Astrocyte (in vitro differentiated cells and primary cell): ENCODE measurements around the gene GSG1L. TPM values are rescaled to one million over a fixed set of nuclear protein-coding genes. Genes with fewer than 3 reads are reported as not detected.

Experiments
- DNase-seq: peaks from one replicate; pipeline ENCODE4 v3.0.0-alpha.2; 2010; ENCODE audit warnings: low read depth
- FAIRE-seq: peaks from 2 replicates; lab custom pipeline; 2011; peaks lifted over from hg19 to GRCh38; lab: Jason Lieb, UNC
- H2AFZ ChIP-seq: 2 replicates; pipeline ENCODE4 v1.6.0; 2012; ENCODE audit warnings: low read depth, low read length, inconsistent platforms
- H3K27ac ChIP-seq: 2 replicates; pipeline ENCODE4 v1.5.1; 2011; ENCODE audit warnings: low read depth, low read length, inconsistent platforms
- H3K27me3 ChIP-seq: 2 replicates; pipeline ENCODE4 v1.6.0; 2011; ENCODE audit warnings: low read length, inconsistent platforms; ENCODE audit not compliant: insufficient read depth
- H3K36me3 ChIP-seq: 2 replicates; pipeline ENCODE4 v1.5.1; 2011; ENCODE audit warnings: low read length, inconsistent platforms; ENCODE audit not compliant: insufficient read depth
- H3K4me1 ChIP-seq: 2 replicates; pipeline ENCODE4 v1.5.1; 2011; ENCODE audit warnings: low read length, inconsistent platforms; ENCODE audit not compliant: insufficient read depth
- H3K4me2 ChIP-seq: 2 replicates; pipeline ENCODE4 v1.6.0; 2012; ENCODE audit warnings: low read length, inconsistent platforms
- H3K4me3 ChIP-seq: 2 replicates; pipeline ENCODE4 v1.5.1; 2011; ENCODE audit warnings: low read depth, mild to moderate bottlenecking, low read length, inconsistent platforms; ENCODE audit not compliant: insufficient read depth
- H3K79me2 ChIP-seq: 2 replicates; pipeline ENCODE4 v1.6.0; 2012; ENCODE audit warnings: mild to moderate bottlenecking, low read length, inconsistent platforms; ENCODE audit not compliant: insufficient read depth
- H3K9ac ChIP-seq: 2 replicates; pipeline ENCODE4 v1.6.0; 2012; ENCODE audit warnings: mild to moderate bottlenecking, low read length, inconsistent platforms
- H3K9me3 ChIP-seq: 2 replicates; pipeline ENCODE4 v1.5.1; 2012; ENCODE audit warnings: low read depth, mild to moderate bottlenecking, low read length, inconsistent platforms; ENCODE audit not compliant: insufficient read depth
- H4K20me1 ChIP-seq: 2 replicates; pipeline ENCODE4 v1.6.0; 2012; ENCODE audit warnings: low read length, inconsistent platforms; ENCODE audit not compliant: insufficient read depth
- H3K27ac Mint-ChIP-seq: one replicate; pipeline ENCODE4 v1.8.0; 2021; ENCODE audit warnings: mild to moderate bottlenecking, mixed read lengths; ENCODE audit not compliant: unreplicated experiment
- H3K27me3 Mint-ChIP-seq: one replicate; pipeline ENCODE4 v1.8.0; 2021; ENCODE audit warnings: low read depth, mixed read lengths; ENCODE audit not compliant: unreplicated experiment
- H3K36me3 Mint-ChIP-seq: one replicate; pipeline ENCODE4 v1.8.0; 2021; ENCODE audit warnings: low read depth, mixed read lengths; ENCODE audit not compliant: unreplicated experiment
- H3K4me1 Mint-ChIP-seq: one replicate; pipeline ENCODE4 v1.8.0; 2021; ENCODE audit warnings: low read depth, mixed read lengths; ENCODE audit not compliant: unreplicated experiment
- H3K4me3 Mint-ChIP-seq: one replicate; pipeline ENCODE4 v1.8.0; 2021; ENCODE audit warnings: mild to moderate bottlenecking, moderate library complexity, mixed read lengths; ENCODE audit not compliant: unreplicated experiment
- H3K9me3 Mint-ChIP-seq: one replicate; pipeline ENCODE4 v1.8.0; 2021; ENCODE audit warnings: mild to moderate bottlenecking, mixed read lengths; ENCODE audit not compliant: unreplicated experiment
- EZH2 ChIP-seq: IDR thresholded peaks from 2 replicates; pipeline ENCODE4 v1.6.1; 2012; ENCODE audit warnings: mild to moderate bottlenecking, low read length, inconsistent platforms; ENCODE audit not compliant: insufficient read depth
- total RNA-seq: library from RNA; stranded (reverse); gene quantifications from 2 replicates; pipeline ENCODE4 v1.2.1, GENCODE V29; 2021
- TF ChIP-seq, protein P1 (sequence below): IDR thresholded peaks from 2 replicates; pipeline ENCODE4 v1.5.1; 2011; ENCODE audit warnings: low read depth, mild to moderate bottlenecking, inconsistent platforms, low read length, moderate library complexity; ENCODE audit not compliant: insufficient read depth

GSG1L gene
- total RNA-seq, 1 donor from 2014 or later, result not detected

DNA sequence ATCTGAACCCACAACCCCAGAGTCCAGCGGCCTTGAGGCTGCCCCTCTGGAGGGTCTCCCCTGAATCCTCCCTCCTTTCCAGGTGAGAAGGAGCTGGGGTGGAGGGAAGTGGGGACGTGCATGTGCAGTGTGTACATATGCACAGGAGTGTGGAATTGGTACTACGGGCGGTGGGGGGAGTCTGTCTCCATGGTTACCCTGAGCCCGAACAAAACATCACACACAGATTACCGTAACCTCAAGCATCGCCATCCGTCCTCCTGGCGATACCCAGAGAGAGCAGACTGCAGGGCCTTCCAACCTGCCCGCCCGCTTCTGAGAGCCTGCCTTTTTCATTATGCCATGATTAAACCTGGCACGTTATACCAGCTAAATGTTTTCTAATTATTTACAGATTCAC lies 25.1 kb downstream of the GSG1L start:
- H2AFZ ChIP-seq, result no peak overlapping the region
- no peaks in the 10 kb centered on the region for H3K9me3 Mint-ChIP-seq
- H3K4me3 ChIP-seq, result no peak overlapping the region
- H3K4me2 ChIP-seq, result no peak overlapping the region
- H3K9ac ChIP-seq, result no peak overlapping the region
- H3K27me3 Mint-ChIP-seq, result peaks cover 31% of the 10 kb centered on the region
- peaks cover 2% of the 10 kb centered on the region for H3K27me3 ChIP-seq
- no peaks in the 10 kb centered on the region for H3K4me1 ChIP-seq
- H3K4me3 Mint-ChIP-seq, result no peak overlapping the region
- H3K9me3 ChIP-seq, result peaks cover 4% of the 10 kb centered on the region
- no peaks in the 10 kb centered on the region for H3K4me1 Mint-ChIP-seq
- no peaks in the 10 kb centered on the region for H3K36me3 Mint-ChIP-seq
- no peaks in the 10 kb centered on the region for H3K36me3 ChIP-seq
- H4K20me1 ChIP-seq, result no peaks in the 10 kb centered on the region
- no peak overlapping the region for H3K27ac Mint-ChIP-seq
- TF ChIP-seq, protein P1, sequence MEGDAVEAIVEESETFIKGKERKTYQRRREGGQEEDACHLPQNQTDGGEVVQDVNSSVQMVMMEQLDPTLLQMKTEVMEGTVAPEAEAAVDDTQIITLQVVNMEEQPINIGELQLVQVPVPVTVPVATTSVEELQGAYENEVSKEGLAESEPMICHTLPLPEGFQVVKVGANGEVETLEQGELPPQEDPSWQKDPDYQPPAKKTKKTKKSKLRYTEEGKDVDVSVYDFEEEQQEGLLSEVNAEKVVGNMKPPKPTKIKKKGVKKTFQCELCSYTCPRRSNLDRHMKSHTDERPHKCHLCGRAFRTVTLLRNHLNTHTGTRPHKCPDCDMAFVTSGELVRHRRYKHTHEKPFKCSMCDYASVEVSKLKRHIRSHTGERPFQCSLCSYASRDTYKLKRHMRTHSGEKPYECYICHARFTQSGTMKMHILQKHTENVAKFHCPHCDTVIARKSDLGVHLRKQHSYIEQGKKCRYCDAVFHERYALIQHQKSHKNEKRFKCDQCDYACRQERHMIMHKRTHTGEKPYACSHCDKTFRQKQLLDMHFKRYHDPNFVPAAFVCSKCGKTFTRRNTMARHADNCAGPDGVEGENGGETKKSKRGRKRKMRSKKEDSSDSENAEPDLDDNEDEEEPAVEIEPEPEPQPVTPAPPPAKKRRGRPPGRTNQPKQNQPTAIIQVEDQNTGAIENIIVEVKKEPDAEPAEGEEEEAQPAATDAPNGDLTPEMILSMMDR, result no peak
- TF ChIP-seq EZH2, result no peak
- DNase-seq (no peak), FAIRE-seq (no peak)
- H3K79me2 ChIP-seq, result no peaks in the 10 kb centered on the region
- H3K27ac ChIP-seq, result no peak overlapping the region

DNA sequence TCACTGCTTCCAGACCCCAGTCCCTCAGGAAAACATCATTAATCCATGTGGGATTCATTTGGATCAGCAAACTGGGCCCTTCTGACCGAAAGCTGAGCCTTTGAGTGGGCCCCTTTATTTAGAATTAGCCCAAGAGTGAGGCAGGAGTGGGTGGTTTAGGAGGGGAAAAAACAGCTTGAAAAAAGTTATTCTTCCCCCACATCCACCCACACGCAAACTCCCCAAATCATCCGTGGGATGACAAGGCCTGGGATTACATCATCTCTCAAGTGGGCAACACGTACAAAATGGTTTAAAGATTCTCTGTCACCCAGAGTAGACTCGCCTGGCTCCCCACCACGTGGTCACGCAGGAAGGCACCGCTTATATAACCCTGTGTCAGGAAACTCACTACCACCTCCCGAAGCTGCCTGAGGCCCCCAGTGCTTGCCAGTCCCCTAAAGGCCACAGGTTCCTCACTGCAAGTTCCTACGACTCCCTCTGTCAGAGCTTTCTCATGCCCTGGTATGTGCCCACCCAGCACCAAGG lies 27.6 kb downstream of the GSG1L start:
- no peaks in the 10 kb centered on the region for H3K36me3 Mint-ChIP-seq
- no peak for FAIRE-seq
- H3K27ac ChIP-seq, result no peak overlapping the region

DNA sequence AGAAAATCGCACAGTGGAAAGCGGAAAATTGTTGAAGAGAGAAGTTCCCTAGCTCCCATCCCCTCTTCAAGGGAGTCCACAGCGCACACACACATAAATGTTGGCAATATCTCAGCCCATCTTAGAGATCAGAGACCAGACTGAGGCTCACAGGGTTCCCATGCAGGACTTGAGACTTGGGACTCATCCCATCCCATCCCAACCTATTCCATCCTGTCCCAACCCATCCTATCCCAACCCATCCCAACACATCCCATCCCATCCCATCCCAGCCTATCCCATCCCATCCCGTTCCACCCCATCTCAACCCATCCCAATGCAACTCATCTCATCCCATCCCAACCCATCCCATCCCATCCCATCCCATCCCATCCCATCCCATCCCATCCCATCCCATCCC lies 29.6 kb downstream of the GSG1L start:
- TF ChIP-seq, protein P1, result no peak
- no peak for TF ChIP-seq EZH2
- Mint-ChIP-seq H3K36me3 (no peaks in the 10 kb centered on the region), H3K9me3 (peaks cover 2% of the 10 kb centered on the region), H3K27me3 (peaks cover 36% of the 10 kb centered on the region), H3K4me1 (no peaks in the 10 kb centered on the region), H3K4me3 (no peak overlapping the region), H3K27ac (no peak overlapping the region)
- Histone ChIP-seq H3K4me2 (no peak overlapping the region), H3K79me2 (no peaks in the 10 kb centered on the region), H3K4me1 (no peaks in the 10 kb centered on the region), H2AFZ (no peak overlapping the region), H3K4me3 (no peak overlapping the region), H3K27me3 (no peaks in the 10 kb centered on the region), H3K36me3 (no peaks in the 10 kb centered on the region), H4K20me1 (no peaks in the 10 kb centered on the region), H3K9ac (no peak overlapping the region), H3K9me3 (no peaks in the 10 kb centered on the region), H3K27ac (no peak overlapping the region)
- no peak for FAIRE-seq
- DNase-seq, result no peak

More for the DNA sequence above, 27.6 kb downstream of the GSG1L start:
- no peak overlapping the region for H3K4me3 Mint-ChIP-seq
- no peaks in the 10 kb centered on the region for H3K36me3 ChIP-seq
- no peak for TF ChIP-seq EZH2
- TF ChIP-seq, protein P1, result no peak
- H3K9me3 ChIP-seq, result peaks cover 4% of the 10 kb centered on the region
- no peaks in the 10 kb centered on the region for H3K79me2 ChIP-seq
- H3K27me3 ChIP-seq, result peaks cover 2% of the 10 kb centered on the region
- peaks cover 2% of the 10 kb centered on the region for H3K9me3 Mint-ChIP-seq
- H3K9ac ChIP-seq, result no peak overlapping the region
- no peaks in the 10 kb centered on the region for H3K4me1 ChIP-seq
- no peaks in the 10 kb centered on the region for H3K4me1 Mint-ChIP-seq
- no peak overlapping the region for H3K4me3 ChIP-seq
- peaks cover 32% of the 10 kb centered on the region for H3K27me3 Mint-ChIP-seq
- no peak overlapping the region for H3K4me2 ChIP-seq
- DNase-seq, result no peak
- no peaks in the 10 kb centered on the region for H4K20me1 ChIP-seq
- H2AFZ ChIP-seq, result no peak overlapping the region
- no peak overlapping the region for H3K27ac Mint-ChIP-seq
